CD14-positive monocyte (primary cell): Measurements from ENCODE around the gene CSKMT. TPM values are rescaled to one million over a fixed set of nuclear protein-coding genes. Genes with fewer than 3 reads are reported as not detected.

Experiments used
- DNase-seq, 3 donors: peaks; one replicate each; pipeline ENCODE4 v3.0.0-alpha.2; 2011 to 2022
- H2AFZ ChIP-seq: 2 replicates; pipeline ENCODE4 v1.6.0; 2012; ENCODE audit warnings: mild to moderate bottlenecking, low read depth, low read length, inconsistent platforms; ENCODE audit not compliant: insufficient read depth, poor library complexity, severe bottlenecking
- H3K27ac ChIP-seq, 2 donors: 1 replicate in 1 of 2; 2 replicates in 1 of 2; pipeline ENCODE4 v1.5.1; 2012 to 2013; ENCODE audit warnings: low read length in 2 of 2, control low read depth in 1 of 2, inconsistent platforms in 1 of 2, low read depth in 1 of 2, mild to moderate bottlenecking in 1 of 2
- H3K27me3 ChIP-seq, 2 donors: one replicate each; pipeline versions ENCODE4 v1.6.0 to v1.6.1; 2011 to 2013; ENCODE audit warnings: low read length in 2 of 2; ENCODE audit not compliant: control insufficient read depth in 2 of 2, insufficient read depth in 2 of 2
- H3K36me3 ChIP-seq, 2 donors: replicated peaks in 1 of 2; 1 replicate in 1 of 2; 2 replicates in 1 of 2; pipeline versions ENCODE4 v1.5.1 to v1.6.1; 2012 to 2013; ENCODE audit warnings: low read length in 2 of 2, control low read depth in 1 of 2, inconsistent platforms in 1 of 2, mild to moderate bottlenecking in 1 of 2; ENCODE audit not compliant: insufficient read depth in 2 of 2, control insufficient read depth in 1 of 2
- H3K4me1 ChIP-seq, 2 donors: 1 replicate in 1 of 2; 2 replicates in 1 of 2; pipeline versions ENCODE4 v1.5.1 to v1.6.1; 2012 to 2013; ENCODE audit warnings: low read length in 2 of 2, control low read depth in 1 of 2, inconsistent platforms in 1 of 2, mild to moderate bottlenecking in 1 of 2, moderate library complexity in 1 of 2; ENCODE audit not compliant: insufficient read depth in 2 of 2, control insufficient read depth in 1 of 2
- H3K4me2 ChIP-seq: replicated peaks from 2 replicates; pipeline ENCODE3; 2012; ENCODE audit warnings: low read length, moderate library complexity, mild to moderate bottlenecking; ENCODE audit not compliant: poor library complexity, severe bottlenecking; ENCODE audit errors: extremely low read depth
- H3K4me3 ChIP-seq, 3 experiments: fragments of 200-600 bp in 1 of 3; sonication (generic) in 1 of 3; replicated peaks in 1 of 3; 1 replicate in 2 of 3; 2 replicates in 1 of 3; pipeline ENCODE4 v1.5.1; 2011 to 2013; ENCODE audit warnings: low read length in 3 of 3, mild to moderate bottlenecking in 3 of 3, control low read depth in 2 of 3, low read depth in 2 of 3, inconsistent platforms in 1 of 3, moderate library complexity in 1 of 3
- H3K79me2 ChIP-seq: 2 replicates; pipeline ENCODE4 v1.6.0; 2012; ENCODE audit warnings: mild to moderate bottlenecking, control low read depth, inconsistent platforms, low read length, moderate library complexity; ENCODE audit not compliant: insufficient read depth
- H3K9ac ChIP-seq: 2 replicates; pipeline ENCODE4 v1.6.0; 2017; ENCODE audit warnings: low read length, mild to moderate bottlenecking; ENCODE audit not compliant: insufficient read depth, poor library complexity, severe bottlenecking
- H3K9me3 ChIP-seq, 2 donors: replicated peaks in 1 of 2; 1 replicate in 1 of 2; 2 replicates in 1 of 2; pipeline versions ENCODE4 v1.5.1 to v1.6.1; 2012 to 2013; ENCODE audit warnings: low read length in 2 of 2, control low read depth in 1 of 2; ENCODE audit not compliant: control insufficient read depth in 1 of 2, insufficient read depth in 1 of 2
- H4K20me1 ChIP-seq: 2 replicates; pipeline ENCODE4 v1.6.0; 2012; ENCODE audit warnings: mild to moderate bottlenecking, low read length, control low read depth, moderate library complexity; ENCODE audit not compliant: insufficient read depth
- H3K27ac Mint-ChIP-seq, 7 donors: one replicate each; pipeline ENCODE4 v1.8.0; 2020; ENCODE audit warnings: mild to moderate bottlenecking in 7 of 7, mixed read lengths in 7 of 7, moderate library complexity in 6 of 7, inconsistent platforms in 2 of 7
- H3K27me3 Mint-ChIP-seq, 3 donors: one replicate each; pipeline ENCODE4 v1.8.0; 2021 to 2022; ENCODE audit warnings: low read depth in 3 of 3, mild to moderate bottlenecking in 3 of 3, mixed read lengths in 3 of 3, moderate library complexity in 3 of 3, inconsistent platforms in 1 of 3
- H3K36me3 Mint-ChIP-seq, 2 donors: one replicate each; pipeline ENCODE4 v1.8.0; 2020; ENCODE audit warnings: mixed read lengths in 2 of 2, inconsistent platforms in 1 of 2, mild to moderate bottlenecking in 1 of 2
- H3K4me1 Mint-ChIP-seq: one replicate; pipeline ENCODE4 v1.8.0; 2020; ENCODE audit warnings: mild to moderate bottlenecking, mixed read lengths
- H3K4me3 Mint-ChIP-seq, 2 donors: one replicate each; pipeline ENCODE4 v1.8.0; 2020; ENCODE audit warnings: mild to moderate bottlenecking in 2 of 2, mixed read lengths in 2 of 2, moderate library complexity in 1 of 2
- H3K9me3 Mint-ChIP-seq, 7 donors: one replicate each; pipeline ENCODE4 v1.8.0; 2020 to 2022; ENCODE audit warnings: mixed read lengths in 7 of 7, mild to moderate bottlenecking in 6 of 7, moderate library complexity in 6 of 7, inconsistent platforms in 2 of 7
- WGBS: methylation state at CpG from one replicate; pipeline ENCODE4 v1.1.5; 2013; ENCODE audit warnings: missing lambda C conversion rate; ENCODE audit not compliant: insufficient coverage; 5-methylcytosine and 5-hydroxymethylcytosine counted together
- intact Hi-C, 2 donors: fragments of 100-400 bp; cut with micrococcal nuclease; formaldehyde crosslinking; loops; one replicate each; pipeline versions ENCODE4 v1.15.0 to v1.15.1; 2023
- polyA plus RNA-seq, 3 donors: library from polyadenylated mRNA; depleted of rRNA in 1 of 3; unstranded in 2 of 3; stranded (reverse) in 1 of 3; fragments of 300-500 nt in 2 of 3; fragments of >200 nt in 1 of 3; fragmentation: Illumina TruSeq in 2 of 3; gene quantifications; 1 replicate in 2 of 3; 2 replicates in 1 of 3; pipeline ENCODE4 v1.2.3, GENCODE V29; 2012 to 2021
- TF ChIP-seq, protein P1 (sequence below): fragments of 200-600 bp; IDR thresholded peaks from one replicate; pipeline ENCODE4 v1.8.0; 2022; ENCODE audit warnings: antibody characterized with exemption, mild to moderate bottlenecking

CSKMT gene
- polyA plus RNA-seq, 3 donors = 0.73 to 4.9 (median 1.4) TPM

DNA sequence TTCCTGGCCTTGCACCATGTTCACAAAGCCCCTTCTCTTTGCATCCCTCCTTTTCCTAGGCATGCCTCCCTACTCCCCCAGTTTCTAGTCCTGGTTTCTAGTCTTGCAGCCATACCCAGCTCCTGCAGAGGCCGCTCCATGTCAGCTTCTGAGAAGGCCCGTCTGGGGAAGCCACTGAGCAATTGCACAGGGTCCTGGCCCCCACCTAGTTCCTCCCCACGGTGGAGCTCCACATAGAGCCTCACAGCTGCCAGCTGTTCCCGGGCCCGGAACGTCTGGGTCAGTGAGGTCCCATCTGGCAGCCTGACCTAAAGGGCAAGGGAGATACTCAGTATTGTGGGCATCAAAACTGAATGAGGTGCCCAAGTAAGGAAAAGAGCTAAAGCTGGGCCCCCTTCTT is 11.6 kb downstream of the CSKMT start:
- DNase-seq = no peak
- WGBS = 85% methylated on average over 5 of the region's 6 CpGs
- Histone ChIP-seq H3K79me2 (peaks cover 65% of the 10 kb centered on the region), H4K20me1 (peaks cover 28% of the 10 kb centered on the region), H3K27ac (peak overlapping the region in 1 of 2 donors; percentile 97), H2AFZ (no peak overlapping the region), H3K9me3 (no peaks in the 10 kb centered on the region), H3K4me2 (no peak overlapping the region), H3K36me3 (peaks cover 26 to 46% of the 10 kb centered on the region in 2 donors), H3K9ac (no peak overlapping the region), H3K4me1 (peaks cover 29 to 47% of the 10 kb centered on the region in 2 donors), H3K27me3 (no peaks in the 10 kb centered on the region), H3K4me3 (no peak overlapping the region)
- Mint-ChIP-seq H3K4me3 (no peak overlapping the region), H3K4me1 (peaks cover 51% of the 10 kb centered on the region), H3K27ac (peak overlapping the region in 6 of 7 donors; percentile 1 to 83 (median 39)), H3K9me3 (no peaks in the 10 kb centered on the region), H3K36me3 (peaks cover 31 to 47% of the 10 kb centered on the region in 2 donors), H3K27me3 (peaks cover 0 to 2% (median 1%) of the 10 kb centered on the region in 3 donors)
- TF ChIP-seq, protein P1, sequence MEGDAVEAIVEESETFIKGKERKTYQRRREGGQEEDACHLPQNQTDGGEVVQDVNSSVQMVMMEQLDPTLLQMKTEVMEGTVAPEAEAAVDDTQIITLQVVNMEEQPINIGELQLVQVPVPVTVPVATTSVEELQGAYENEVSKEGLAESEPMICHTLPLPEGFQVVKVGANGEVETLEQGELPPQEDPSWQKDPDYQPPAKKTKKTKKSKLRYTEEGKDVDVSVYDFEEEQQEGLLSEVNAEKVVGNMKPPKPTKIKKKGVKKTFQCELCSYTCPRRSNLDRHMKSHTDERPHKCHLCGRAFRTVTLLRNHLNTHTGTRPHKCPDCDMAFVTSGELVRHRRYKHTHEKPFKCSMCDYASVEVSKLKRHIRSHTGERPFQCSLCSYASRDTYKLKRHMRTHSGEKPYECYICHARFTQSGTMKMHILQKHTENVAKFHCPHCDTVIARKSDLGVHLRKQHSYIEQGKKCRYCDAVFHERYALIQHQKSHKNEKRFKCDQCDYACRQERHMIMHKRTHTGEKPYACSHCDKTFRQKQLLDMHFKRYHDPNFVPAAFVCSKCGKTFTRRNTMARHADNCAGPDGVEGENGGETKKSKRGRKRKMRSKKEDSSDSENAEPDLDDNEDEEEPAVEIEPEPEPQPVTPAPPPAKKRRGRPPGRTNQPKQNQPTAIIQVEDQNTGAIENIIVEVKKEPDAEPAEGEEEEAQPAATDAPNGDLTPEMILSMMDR = no peak
- intact Hi-C loops = no loop called here

DNA sequence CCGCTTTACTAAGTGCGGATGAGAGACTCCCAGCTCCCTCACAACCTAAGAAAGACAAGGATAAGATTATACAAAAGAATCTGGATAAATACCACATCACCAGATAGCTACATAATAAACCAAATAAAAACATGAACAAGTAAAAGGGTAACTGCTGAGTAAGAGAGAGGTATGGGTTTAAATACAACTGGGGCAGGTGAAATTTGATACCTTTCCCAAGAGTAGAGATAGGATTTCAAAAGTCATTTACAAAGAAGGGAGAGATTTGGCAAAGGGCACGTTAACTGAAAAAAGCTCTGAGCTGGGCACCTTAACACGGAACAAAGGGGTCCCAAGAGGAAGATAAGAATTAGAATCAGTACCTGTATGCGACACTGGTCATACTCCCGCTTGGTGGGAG is 12.0 kb downstream of the CSKMT start:
- peaks cover 65% of the 10 kb centered on the region for H3K79me2 ChIP-seq

More for the DNA sequence above, 12.0 kb downstream of the CSKMT start:
- Histone ChIP-seq H3K4me2 (peak overlapping the region; percentile 92), H3K4me1 (peaks cover 28 to 46% of the 10 kb centered on the region in 2 donors), H3K4me3 (no peak overlapping the region), H3K9me3 (no peaks in the 10 kb centered on the region), H3K27me3 (no peaks in the 10 kb centered on the region), H3K9ac (no peak overlapping the region), H2AFZ (no peak overlapping the region), H4K20me1 (peaks cover 28% of the 10 kb centered on the region), H3K27ac (peak overlapping the region in 1 of 2 donors; percentile 97), H3K36me3 (peaks cover 26 to 46% of the 10 kb centered on the region in 2 donors)
- peaks cover 0 to 2% (median 1%) of the 10 kb centered on the region in 3 donors for H3K27me3 Mint-ChIP-seq
- no peak overlapping the region for H3K4me3 Mint-ChIP-seq
- peaks cover 50% of the 10 kb centered on the region for H3K4me1 Mint-ChIP-seq
- peaks cover 31 to 47% of the 10 kb centered on the region in 2 donors for H3K36me3 Mint-ChIP-seq
- 100% methylated on average over 3 of the region's 6 CpGs for WGBS
- H3K9me3 Mint-ChIP-seq = no peaks in the 10 kb centered on the region
- H3K27ac Mint-ChIP-seq = peak overlapping the region; percentile 11 to 89 (median 50)
- TF ChIP-seq, protein P1 = no peak
- intact Hi-C loops = no loop called here
- no peak for DNase-seq
